GM12873 (cell line): ENCODE measurements around the gene C22orf31.

ENCODE experiments used
- CTCF ChIP-seq: IDR thresholded peaks from 2 replicates; pipeline ENCODE4 v1.5.1; 2012; ENCODE audit warnings: low read depth, mild to moderate bottlenecking, moderate library complexity, low read length, control low read depth; ENCODE audit not compliant: insufficient read depth; ENCODE audit errors: missing control alignments

The C22orf31 gene

GRCh38 chr22:29011240-29012100 lies 50.2 kb downstream of the C22orf31 start:
- TF ChIP-seq CTCF: no peak

GRCh38 chr22:29009148-29009547 lies 52.5 kb downstream of the C22orf31 start:
- TF ChIP-seq CTCF: no peak
